HL-60/S4 (cell line): ENCODE results near the gene GPC5.
"Not testable (repeated sequence)": the region's sequence is repeated elsewhere in the genome, so short reads cannot be mapped to it uniquely, and the experiment has no call there.

Source experiments
- in situ Hi-C: fragments of 300-500 bp; cut with MboI; formaldehyde crosslinking; loops from 2 replicates; pipeline ENCODE4 v1.14.3; 2022; ENCODE audit warnings: low sequenced_read_pairs

GPC5 gene

DNA sequence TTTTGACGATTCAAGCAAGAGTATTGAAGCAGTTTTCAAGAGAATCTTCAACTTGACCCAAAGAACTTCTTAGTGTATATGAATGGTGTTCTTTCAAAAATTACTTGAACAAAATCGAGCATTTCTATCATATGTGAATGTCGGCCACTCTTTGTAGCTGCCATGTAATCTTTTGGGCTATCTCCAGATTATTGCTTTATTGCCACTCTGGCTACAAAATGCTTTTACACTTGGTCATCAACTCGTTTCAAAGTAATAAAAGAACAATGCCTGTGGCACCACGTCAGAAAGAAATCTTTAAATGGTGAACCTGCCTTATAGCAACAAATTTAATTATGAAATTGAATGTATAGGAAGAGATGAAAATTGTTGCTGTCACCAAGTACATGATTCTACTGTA lies 834.5 kb downstream of the GPC5 start:
- in situ Hi-C loops: no loop called here

DNA sequence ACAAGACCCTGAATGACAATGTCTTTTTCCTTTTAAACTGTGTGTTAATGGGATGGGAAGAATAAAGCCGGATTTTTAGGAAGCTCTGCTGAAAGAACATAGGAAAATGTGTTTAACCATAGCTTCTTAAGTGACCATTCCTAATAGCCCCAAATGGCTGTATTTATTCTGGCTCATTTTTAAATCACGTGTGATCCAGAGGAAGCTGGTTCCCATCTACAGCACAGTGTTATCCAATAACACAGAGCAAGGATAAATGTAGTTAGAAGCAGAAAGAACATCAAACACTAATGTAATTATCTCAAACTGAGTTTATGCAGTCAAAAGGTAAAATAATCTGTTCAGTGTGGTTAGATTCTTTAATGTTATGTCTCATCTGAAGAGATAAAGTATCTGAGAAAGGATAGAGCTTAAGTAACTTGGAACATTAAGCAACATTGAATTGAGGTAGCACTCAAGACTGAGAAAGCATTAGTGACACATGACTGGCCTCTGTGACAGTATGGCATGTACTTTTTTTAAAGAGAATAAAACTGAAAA lies 853.3 kb downstream of the GPC5 start:
- in situ Hi-C loops: no loop called here

DNA sequence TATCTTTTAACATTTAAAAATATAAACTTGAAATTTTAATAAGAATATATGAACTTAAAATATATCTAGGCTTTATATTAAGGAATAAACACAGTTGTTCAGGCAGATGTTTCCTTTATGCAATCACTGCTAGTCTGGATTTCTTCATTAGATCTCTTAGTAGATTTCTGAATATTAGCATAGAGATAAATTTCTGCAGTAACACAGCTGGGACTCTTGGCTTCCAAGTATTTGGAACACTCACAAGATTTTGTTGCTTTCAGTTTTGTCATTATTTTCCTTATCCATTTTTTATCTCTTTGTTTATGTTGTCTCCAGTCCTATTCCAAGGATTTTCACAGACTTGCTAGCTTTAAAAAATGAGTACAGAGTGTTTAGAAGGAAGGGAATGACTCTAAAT lies 857.1 kb downstream of the GPC5 start:
- in situ Hi-C loops: no loop called here

DNA sequence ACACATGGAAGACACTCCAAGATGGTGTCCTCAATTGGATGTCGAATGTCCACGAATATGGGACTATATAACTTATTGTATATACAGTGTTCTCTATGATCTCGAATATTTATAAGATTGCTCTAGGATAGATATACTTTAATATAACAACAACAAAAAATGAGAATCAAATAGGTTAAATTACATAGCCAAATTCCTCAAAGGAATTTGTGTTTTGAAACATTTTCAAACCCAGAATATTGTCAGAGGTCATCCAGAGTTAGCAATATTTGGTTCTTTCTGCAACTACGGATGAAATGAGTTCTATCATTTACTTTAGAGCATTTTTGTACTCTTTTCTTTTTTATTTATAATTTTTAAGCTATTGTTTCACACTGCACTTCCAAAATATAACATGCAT lies 857.8 kb downstream of the GPC5 start:
- in situ Hi-C loops: no loop called here

DNA sequence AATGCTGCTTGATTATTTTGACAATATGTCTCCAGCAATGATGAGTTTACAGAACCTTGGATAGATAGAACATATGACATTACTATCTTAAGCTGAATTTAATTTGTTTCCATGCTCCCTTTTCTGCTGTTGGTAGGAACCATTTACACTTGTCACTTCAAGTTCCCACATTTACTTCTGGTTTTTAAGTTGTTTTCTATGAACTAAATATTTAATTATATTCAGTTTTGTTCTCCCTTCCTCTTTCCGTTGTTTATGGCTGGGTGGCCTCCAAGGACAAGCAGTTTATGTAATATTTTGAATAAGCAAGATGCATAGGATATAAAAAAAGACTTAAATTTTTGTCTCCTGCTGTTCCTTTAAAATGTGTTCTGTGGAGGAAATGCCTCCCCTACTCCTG lies 860.6 kb downstream of the GPC5 start:
- in situ Hi-C loops: no loop called here

DNA sequence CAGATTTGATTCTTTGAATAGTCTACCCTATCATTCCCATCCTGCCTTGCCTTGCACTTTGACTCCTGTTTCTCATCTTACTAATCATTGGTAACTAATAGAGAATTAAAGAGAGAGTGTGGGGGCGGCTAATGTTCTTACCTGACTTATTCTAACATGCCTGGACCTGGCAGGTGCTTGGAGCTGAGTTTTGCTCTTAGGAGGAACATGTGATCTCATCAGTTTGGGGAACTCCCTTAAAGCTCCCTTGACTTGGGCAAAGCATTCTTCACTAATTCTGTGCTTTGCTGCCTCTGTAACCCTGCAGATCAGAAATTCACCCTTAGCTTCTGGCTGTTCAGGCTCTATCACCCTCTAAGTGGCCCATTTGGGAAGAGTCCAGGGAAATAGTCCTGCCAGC lies 861.1 kb downstream of the GPC5 start:
- in situ Hi-C loops: no loop called here

DNA sequence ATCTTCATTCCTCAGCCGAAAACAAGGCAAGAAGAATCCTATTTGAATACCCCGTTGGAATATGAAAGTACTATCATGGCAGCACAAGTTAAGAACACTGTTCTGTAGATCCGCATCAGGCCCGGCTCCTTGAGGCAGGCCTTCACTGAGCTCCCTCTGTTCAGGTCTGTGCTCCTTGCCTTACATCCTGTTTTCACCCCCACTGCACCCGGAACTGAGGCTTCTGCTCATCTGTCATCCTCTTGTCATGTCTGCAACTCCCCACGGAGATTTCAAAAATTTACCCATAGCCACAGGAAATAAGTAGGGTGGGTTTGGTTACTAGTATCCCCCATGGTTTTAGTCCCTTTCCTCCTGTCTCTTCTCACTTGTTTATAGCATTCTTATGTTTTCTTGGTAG lies 861.9 kb downstream of the GPC5 start:
- in situ Hi-C loops: no loop called here

DNA sequence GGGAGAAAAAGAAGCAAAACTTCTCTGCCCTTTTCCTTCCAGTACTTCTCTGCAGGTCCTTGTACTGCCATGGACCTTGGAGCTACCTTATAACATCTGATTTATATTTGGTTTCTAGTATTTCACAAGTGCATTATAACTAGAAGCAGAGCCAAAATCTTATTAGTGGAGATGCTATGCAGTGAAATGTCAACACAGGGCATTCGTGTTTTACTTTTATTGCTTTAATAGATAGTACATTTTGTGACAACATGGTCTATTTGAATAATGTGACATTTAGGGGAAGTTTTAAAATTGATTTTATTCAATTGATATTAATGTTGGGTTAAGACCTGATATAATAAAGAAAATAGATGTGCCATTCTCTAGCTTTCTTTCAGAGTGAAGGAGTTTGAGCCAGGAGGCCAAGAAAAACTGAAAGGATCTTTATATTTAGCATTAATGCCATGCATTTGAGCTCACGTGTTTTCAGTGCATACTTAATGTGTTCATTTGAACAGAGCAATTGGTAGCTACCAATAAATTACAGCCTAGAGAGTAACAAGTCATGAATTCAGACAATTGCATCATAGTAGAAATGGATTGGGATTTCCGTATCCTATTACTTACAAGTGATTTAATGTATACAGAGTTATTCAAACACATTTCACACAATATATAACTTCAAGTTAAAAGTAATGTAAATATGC lies 863.8 kb downstream of the GPC5 start:
- in situ Hi-C loops: no loop called here

DNA sequence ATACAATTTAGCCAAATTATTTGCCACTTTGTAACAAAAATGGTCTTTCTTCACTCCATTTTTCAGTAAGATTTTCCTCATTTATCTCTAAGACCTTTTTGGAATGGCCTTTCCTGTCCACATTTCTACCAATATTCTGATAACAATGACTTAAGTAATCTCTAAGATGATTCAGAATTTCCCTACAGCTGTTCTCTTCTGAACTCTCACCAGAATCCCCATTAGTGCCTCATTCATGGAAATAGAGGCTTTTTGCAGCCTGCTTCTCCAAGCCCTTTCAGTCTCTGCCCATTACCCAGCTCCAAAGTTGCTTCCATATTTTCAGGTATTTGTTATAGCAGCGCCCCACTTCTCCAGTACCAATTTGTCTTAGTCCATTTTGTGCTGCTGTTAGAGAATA lies 867.0 kb downstream of the GPC5 start:
- in situ Hi-C loops: no loop called here

DNA sequence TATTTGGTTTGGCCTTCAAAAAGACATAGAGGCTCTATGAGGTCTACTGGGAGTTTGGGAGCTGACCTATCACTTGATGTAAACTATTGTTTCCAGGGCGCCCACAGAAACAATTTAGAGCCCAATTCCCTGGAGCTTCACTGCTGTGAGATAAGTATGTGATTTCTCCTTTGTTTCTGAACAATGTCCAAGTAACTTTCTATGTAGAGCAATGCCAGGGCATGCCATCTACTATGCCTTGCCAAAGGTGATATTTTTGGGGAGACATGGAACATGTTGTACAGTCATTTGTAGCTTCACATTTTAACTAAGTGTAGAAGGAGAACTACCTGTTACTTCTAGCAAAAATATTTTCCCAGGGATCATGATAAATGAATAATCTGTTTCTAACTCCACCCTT lies 872.6 kb downstream of the GPC5 start:
- in situ Hi-C loops: no loop called here

DNA sequence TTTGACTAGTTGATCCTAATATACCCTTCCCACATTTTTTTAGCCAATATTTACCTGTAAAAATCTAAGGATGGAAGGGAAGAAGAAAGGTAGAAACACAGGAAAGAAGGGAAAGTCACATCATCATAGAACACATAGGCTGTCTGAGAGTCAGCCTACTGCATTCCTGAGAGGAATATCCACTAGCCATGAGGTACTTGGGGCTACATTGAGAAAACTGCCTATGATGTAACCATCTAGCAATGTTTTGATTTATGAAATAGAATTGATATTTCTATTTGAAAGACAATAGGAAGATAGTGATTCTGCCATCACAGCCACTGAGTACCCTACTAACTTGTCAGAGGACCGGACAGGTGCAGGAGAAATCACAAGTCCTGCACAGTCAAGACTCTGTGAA lies 873.8 kb downstream of the GPC5 start:
- in situ Hi-C loops: no loop called here

DNA sequence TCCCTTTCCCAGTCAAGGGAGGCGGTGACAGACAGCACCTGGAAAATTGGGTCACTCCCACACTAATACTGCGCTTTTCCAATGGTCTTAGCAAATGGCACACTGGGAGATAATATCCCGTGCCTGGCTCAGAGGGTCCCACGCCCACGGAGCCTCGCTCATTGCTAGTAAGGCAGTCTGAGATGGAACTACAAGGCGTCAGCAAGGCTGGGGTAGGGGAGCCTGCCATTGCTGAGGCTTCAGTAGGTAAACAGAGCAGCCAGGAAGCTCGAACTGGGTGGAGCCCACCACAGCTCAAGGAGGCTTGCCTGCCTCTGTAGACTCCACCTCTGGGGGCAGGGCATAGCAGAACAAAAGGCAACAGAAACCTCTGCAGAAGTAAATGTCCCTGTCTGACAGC lies 882.6 kb downstream of the GPC5 start:
- in situ Hi-C loops: not testable (repeated sequence)

DNA sequence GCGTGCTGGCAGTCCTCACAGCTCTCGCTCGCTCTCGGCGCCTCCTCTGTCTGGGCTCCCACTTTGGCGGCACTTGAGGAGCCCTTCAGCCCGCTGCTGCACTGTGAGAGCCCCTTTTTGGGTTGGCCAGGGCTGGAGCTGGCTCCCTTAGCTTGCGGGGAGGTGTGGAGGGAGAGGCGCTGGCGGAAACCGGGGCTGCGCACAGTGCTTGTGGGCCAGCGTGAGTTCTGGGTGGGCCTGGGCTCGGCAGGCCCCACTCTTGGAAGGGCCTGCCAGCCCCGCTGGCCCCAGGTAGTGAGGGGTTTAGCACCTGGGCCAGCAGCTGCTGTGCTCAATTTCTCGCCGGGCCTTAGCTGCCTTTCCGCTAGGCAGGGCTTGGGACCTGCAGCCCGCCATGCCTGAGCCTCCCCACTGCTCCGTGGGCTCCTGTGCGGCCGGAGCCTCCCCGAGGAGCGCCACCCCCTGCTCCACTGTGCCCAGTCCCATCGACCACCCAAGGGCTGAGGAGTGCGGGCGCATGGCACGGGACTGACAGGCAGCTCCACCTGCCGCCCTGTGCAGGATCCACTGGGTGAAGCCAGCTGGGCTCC lies 892.4 kb downstream of the GPC5 start:
- in situ Hi-C loops: not testable (repeated sequence)

DNA sequence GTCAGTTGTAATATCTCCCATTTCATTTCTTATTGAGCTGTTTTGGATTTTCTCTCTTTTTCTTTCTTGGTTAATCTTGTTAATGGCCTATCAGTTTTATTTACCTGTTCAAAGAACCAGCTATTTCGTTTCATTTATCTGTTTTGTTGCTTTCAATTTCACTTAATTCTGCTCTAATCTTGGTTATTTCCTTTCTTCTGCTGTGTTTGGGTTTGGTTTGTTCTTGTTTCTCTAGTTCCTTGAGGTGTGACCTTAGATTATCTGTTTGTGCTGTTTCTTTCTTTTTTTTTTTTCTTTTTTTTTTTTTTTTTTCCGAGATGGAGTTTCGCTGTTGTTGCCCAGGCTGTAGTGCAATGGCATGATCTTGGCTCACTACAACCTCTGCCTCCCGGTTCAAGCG lies 896.1 kb downstream of the GPC5 start:
- in situ Hi-C loops: not testable (repeated sequence)

DNA sequence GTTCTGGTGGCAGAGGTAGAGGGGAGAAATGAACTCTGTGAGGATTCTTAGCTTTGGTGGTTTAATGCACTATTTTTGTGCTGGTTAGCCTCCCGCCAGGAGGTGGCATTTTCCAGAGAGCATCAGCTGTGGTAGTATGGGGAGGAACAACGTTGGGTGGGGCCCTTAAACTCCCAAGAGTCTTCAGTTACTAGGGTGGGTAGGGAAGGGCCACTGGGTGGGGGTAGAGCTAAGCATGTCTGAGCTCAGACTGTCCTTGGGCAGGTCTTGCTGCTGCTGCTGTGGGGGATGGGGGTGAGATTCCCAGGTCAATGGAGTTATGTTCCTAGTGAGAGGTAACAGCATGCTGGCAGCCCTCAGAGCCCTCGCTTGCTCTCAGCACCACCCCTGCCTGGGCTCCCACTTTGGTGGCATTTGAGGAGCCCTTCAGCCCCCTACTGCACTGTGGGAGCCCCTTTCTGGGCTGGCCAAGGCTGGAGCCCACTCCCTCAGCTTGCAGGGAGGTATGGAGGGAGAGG lies 897.8 kb downstream of the GPC5 start:
- in situ Hi-C loops: not testable (repeated sequence)

DNA sequence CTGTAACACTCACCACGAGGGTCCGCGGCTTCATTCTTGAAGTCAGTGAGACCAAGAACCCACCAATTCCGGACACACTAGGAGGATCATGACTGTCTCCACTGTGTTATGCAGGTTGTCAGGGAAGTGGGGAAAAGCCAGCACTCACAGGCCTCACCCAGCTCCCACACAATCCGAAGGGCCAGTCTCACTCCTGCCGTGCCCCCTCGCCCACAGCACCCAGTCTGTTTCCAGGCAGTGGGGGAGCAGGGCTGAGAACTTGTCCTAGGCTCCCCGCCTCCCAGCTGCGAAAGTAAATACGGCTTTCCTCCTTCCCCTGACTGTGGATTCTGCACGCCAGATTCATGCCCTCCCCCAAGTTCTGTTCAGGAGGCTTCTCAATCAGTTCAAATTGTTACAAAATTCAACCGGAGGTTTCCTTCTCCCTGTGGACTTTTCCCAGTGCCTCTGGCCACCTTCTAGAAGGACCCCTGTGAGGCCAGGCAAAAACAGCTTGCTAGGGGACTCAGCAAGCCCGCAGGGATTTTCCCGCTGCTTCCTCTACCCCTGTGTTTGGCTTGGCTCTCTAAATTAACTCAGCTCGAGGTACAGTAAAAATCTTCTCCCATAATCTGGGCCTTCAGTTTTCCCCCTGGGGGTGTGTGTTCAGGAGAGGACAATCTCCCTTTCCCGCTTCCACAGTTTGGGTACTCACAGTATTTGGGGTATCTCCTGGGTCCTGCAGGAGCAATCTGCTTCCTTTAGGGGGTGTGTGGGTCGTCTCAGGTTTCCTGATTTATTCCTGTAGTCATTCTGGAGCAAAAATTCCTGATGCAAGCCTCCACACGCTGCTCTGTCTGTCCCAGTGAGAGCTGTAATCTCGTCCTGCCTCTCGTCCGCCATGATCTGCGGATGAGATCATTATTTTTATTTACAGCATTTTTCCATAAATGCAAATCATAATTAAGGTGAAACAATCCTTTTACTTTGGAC lies 899.8 kb downstream of the GPC5 start:
- in situ Hi-C loops: no loop called here

DNA sequence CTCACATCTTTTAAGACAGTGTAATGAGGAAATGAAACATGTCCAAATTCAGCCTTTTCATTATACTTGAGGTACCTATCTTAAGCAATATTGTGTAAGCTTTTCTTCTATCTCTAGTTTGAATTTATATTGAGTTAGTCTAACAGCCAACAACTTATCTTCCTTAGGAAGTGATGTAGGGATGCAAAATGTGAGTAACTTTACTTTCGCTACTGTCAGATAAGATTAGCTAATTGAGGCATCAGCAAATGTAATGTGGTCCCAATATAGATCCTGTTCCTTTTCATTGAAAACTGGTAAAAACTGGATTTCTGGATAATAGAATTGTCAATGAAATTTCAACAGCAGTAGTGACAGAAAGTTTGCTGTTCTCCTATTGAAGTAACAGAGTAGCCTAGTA lies 902.2 kb downstream of the GPC5 start:
- in situ Hi-C loops: no loop called here

DNA sequence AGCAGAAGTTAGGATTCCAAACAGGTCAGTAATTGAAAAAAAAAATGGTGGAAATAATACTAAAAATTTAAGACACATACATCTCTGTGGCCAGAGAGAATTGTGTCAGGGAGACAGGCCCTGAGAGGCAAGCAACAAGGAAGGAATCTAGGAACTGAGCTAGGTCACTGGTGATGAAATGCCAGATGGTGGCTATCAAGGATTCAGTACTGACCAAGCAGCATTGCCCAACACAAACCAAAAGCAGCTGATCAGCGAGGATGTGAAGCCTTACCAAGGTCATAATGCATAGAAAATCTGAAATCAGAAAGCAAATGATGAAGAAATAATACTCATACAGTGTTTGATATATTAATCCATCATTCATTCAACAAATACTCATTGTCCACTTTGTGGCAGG lies 905.0 kb downstream of the GPC5 start:
- in situ Hi-C loops: no loop called here

DNA sequence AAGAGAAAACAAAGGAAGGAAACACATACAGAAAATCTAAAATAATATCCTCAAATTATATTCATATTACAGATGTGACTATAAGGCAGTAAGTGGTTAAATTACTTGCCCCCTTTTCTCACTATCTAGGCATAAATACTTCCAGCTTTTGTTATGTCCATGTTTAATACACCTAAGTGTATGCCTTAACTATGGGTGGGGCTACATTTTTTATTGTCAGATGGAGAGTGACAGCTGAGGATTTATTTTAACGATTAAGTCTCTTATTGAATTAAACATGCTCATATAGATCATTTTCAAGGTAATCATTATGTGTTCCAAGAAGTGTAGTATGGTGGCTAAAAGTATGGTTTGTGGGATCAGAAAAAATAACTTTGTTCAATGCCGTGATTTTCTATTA lies 909.3 kb downstream of the GPC5 start:
- in situ Hi-C loops: no loop called here

DNA sequence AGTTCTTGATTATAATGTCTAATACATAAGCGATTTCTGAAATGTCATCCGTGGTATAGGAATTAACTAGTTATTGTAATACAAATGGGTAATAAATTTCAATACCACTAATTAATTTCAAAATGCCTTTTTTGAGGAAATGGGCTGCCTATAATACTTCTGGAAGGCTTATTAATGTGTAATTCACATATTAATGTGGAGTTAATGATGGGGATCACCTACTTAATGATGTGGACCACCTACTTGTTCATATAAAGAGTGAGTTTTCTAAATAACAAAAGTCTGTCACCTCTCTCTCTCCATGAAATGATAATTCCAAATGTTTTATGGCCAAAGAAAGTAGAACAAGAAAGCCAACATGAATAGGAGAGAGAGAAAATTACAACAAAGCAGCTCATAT lies 914.4 kb downstream of the GPC5 start:
- in situ Hi-C loops: no loop called here

DNA sequence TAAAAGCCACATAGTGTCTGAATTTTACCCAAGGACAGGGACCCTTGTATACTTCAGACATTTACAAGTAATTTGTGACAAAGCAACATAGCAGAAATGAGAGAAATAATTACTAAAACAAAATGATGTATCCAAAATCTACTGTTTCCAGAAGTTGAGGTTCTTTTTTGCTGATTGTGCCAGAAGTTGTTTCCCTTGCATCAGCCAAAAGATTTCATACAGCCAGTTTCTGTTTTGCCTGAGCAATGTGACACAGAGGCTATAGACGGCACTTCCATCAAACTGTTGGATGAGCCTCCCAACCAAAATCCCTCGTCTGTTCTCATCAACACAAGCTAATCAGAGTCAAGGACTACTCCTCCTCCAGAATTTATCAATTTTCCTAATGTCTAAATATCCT lies 915.0 kb downstream of the GPC5 start:
- in situ Hi-C loops: no loop called here
